ENCODE results near the gene ACTR6.

DNA sequence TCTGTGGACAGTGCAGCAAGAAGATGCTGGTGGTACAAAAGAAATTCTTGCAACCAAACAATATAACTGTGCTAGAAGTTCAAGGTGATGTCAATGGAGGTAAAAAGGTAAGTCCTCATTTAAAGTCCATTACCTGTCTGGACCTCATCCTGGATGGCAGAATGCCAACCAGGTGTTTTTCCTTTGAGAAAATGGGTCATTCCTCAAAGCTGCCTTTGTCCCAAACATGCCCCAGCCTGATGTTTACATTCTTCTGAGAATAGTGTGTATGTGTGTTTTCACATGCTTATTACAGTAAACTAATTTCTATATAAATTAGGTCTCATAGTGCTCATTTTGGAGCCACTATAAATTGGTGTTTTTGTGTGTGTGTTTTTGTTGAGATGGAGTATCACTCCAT is 24.9 kb downstream of the ACTR6 start:
- TF ChIP-seq POLR2A (IDR thresholded peaks at IDR 0.05), result no peak
- TF ChIP-seq, protein P1, sequence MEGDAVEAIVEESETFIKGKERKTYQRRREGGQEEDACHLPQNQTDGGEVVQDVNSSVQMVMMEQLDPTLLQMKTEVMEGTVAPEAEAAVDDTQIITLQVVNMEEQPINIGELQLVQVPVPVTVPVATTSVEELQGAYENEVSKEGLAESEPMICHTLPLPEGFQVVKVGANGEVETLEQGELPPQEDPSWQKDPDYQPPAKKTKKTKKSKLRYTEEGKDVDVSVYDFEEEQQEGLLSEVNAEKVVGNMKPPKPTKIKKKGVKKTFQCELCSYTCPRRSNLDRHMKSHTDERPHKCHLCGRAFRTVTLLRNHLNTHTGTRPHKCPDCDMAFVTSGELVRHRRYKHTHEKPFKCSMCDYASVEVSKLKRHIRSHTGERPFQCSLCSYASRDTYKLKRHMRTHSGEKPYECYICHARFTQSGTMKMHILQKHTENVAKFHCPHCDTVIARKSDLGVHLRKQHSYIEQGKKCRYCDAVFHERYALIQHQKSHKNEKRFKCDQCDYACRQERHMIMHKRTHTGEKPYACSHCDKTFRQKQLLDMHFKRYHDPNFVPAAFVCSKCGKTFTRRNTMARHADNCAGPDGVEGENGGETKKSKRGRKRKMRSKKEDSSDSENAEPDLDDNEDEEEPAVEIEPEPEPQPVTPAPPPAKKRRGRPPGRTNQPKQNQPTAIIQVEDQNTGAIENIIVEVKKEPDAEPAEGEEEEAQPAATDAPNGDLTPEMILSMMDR (IDR thresholded peaks at IDR 0.05), result no peak
